Aorta (tissue), 5 donors: ENCODE measurements around the gene OSBPL8. TPM values are rescaled to one million over a fixed set of nuclear protein-coding genes. Genes with fewer than 3 reads are reported as not detected.

ENCODE experiments used
- ATAC-seq: fragments of 200-7000 bp; cut with Tn5 transposase; one replicate; pipeline ENCODE4 v1.9.1; 2022; ENCODE audit warnings: moderate library complexity; ENCODE audit not compliant: low FRiP score
- DNase-seq, 2 donors: peaks; one replicate each; pipeline ENCODE4 v3.0.0-alpha.2; 2020
- H3K27ac ChIP-seq, 2 donors: one replicate each; pipeline ENCODE4 v1.5.1; 2013; ENCODE audit warnings: low read length in 2 of 2, mild to moderate bottlenecking in 2 of 2, moderate library complexity in 2 of 2, control low read depth in 1 of 2, inconsistent platforms in 1 of 2, low read depth in 1 of 2
- H3K27me3 ChIP-seq, 2 donors: one replicate each; pipeline ENCODE4 v1.6.1; 2013; ENCODE audit warnings: control low read depth in 1 of 2, low read length in 1 of 2, mild to moderate bottlenecking in 1 of 2, moderate library complexity in 1 of 2; ENCODE audit not compliant: insufficient read depth in 2 of 2, control insufficient read depth in 1 of 2
- H3K36me3 ChIP-seq, 2 donors: one replicate each; pipeline ENCODE4 v1.6.1; 2013; ENCODE audit warnings: control low read depth in 1 of 2, low read length in 1 of 2, mild to moderate bottlenecking in 1 of 2; ENCODE audit not compliant: insufficient read depth in 2 of 2, control insufficient read depth in 1 of 2
- H3K4me1 ChIP-seq, 2 donors: one replicate each; pipeline ENCODE4 v1.6.1; 2013; ENCODE audit warnings: low read length in 2 of 2, control low read depth in 1 of 2, mild to moderate bottlenecking in 1 of 2, moderate library complexity in 1 of 2; ENCODE audit not compliant: insufficient read depth in 2 of 2, control insufficient read depth in 1 of 2
- H3K4me3 ChIP-seq, 2 donors: one replicate each; pipeline ENCODE4 v1.5.1; 2013; ENCODE audit warnings: low read length in 2 of 2, control low read depth in 1 of 2, mild to moderate bottlenecking in 1 of 2
- H3K9me3 ChIP-seq: one replicate; pipeline ENCODE4 v1.6.1; 2013; ENCODE audit warnings: mild to moderate bottlenecking, low read length; ENCODE audit not compliant: control insufficient read depth
- WGBS, 2 donors: extraction: QIAGEN DNeasy Blood & Tissue Kit; methylation state at CpG; one replicate each; pipeline ENCODE4 v1.1.7; 2013; 5-methylcytosine and 5-hydroxymethylcytosine counted together
- intact Hi-C, 2 donors: fragments of 100-400 bp; cut with DNase I; formaldehyde crosslinking; loops; one replicate each; pipeline versions ENCODE4 v1.14.2 to v1.15.0; 2022
- long read RNA-seq, 2 donors: library from polyadenylated mRNA; unstranded; transcript quantifications; one replicate each; pipeline ENCODE4 v2.0.0, GENCODE V29; 2020 to 2021
- polyA plus RNA-seq, 2 donors: library from polyadenylated mRNA; stranded (reverse); fragments of 200-250 nt; gene quantifications; one replicate each; pipeline ENCODE4 v1.2.3, GENCODE V29; 2013
- total RNA-seq, 2 donors: library from RNA; stranded (reverse); fragmentation: NEBNext Ultra II Directional; extraction: Animal tissue kit (Norgen Biotek cat#: 25700); gene quantifications; one replicate each; pipeline ENCODE4 v1.2.1, GENCODE V29; 2021
- donor health status: healthy with polysubstance abuse.
- donor health status: Bipolar disorder and iron deficiency.
- donor health status: DM: no; HTN: no; CAD: no.
- donor health status: DM: no; HTN: no; CAD: no.
- donor health status: DM: yes; HTN: yes; CAD: no.

The OSBPL8 gene
- 100 to 1,000 TPM in 1 of 2 donors, 10 to 100 TPM in 1; 77.8 to 100 TPM for total RNA-seq
- 10 to 100 TPM; 16.8 to 17.5 TPM for polyA plus RNA-seq
- long read RNA-seq, donor 1, partial matches to known transcripts, result 16 of 31 reads
- long read RNA-seq, donor 1, other reads (novel, unspliced or antisense), result 13 of 31 reads
- long read RNA-seq, donor 2, partial matches to known transcripts, result 9 of 23 reads
- long read RNA-seq, donor 2, other reads (novel, unspliced or antisense), result 13 of 23 reads

GRCh38 chr12:76559400-76560085 lies at the start of gene OSBPL8:
OSBPL8 (minus strand) TSS chr12:76559771; CDS start chr12:76487551, 72,220 bp downstream.
- intact Hi-C loops, result loop anchor here in 1 of 2 donors (10.0 kb wide), 2 partner anchors 215 to 475 kb away; partner anchors contain the start of genes BBS10 and NAP1L1
- DNase-seq, result peak; percentile 97 to 99
- 0 to 1% methylated on average over 62 to 76 of the region's 76 CpGs for WGBS, 2 donors

GRCh38 chr12:76608070-76608469 lies 48.5 kb upstream of the OSBPL8 start:
- WGBS, 2 donors, result 92 to 94% methylated on average over 11 of the region's 11 CpGs
- no peak for DNase-seq
- no peak overlapping the region for H3K4me3 ChIP-seq
- H3K36me3 ChIP-seq, result no peaks in the 10 kb centered on the region
- intact Hi-C loops, result no loop called here
- no peak for ATAC-seq
- no peak overlapping the region for H3K27ac ChIP-seq
- no peaks in the 10 kb centered on the region for H3K9me3 ChIP-seq
- no peaks in the 10 kb centered on the region for H3K27me3 ChIP-seq
- H3K4me1 ChIP-seq, result no peaks in the 10 kb centered on the region

More at GRCh38 chr12:76559400-76560085, at the start of gene OSBPL8:
- Histone ChIP-seq H3K9me3 (no peaks in the 10 kb centered on the region), H3K27ac (peak within 1 kb of the TSS; percentile 8 to 84), H3K36me3 (no peaks in the 10 kb centered on the region), H3K4me3 (peak within 1 kb of the TSS; percentile 68 to 94), H3K27me3 (no peaks in the 10 kb centered on the region), H3K4me1 (no peaks in the 10 kb centered on the region)
- peak; percentile 99 for ATAC-seq

GRCh38 chr12:76595056-76595455 lies 35.5 kb upstream of the OSBPL8 start:
- WGBS, 2 donors, result 43 to 47% methylated on average over 2 of the region's 2 CpGs
- no peak for ATAC-seq
- no peaks in the 10 kb centered on the region for H3K4me1 ChIP-seq

DNA sequence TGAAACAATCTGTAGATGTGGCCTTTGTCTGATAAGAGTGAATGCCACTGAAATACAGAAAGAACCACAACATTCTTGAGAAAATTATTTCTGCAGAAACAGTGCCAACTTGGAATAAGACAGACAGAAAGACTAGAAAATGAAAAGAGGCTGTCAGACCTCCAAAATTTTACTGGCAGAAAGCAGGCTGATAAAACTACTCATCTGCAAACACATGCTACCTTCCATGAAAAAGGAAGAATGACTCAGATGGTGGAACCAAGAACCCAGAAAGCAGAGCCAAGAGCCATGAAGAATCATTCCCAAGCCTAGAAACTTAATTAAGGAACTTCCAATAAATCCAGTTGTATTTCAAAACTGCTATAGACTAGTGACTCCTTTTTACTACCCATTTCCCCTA lies 31.9 kb upstream of the OSBPL8 start:
- Histone ChIP-seq H3K27ac (no peak overlapping the region), H3K4me3 (no peak overlapping the region), H3K9me3 (no peaks in the 10 kb centered on the region), H3K27me3 (no peaks in the 10 kb centered on the region), H3K4me1 (no peaks in the 10 kb centered on the region), H3K36me3 (no peaks in the 10 kb centered on the region)
- DNase-seq, result no peak
- intact Hi-C loops, result no loop called here
- no peak for ATAC-seq

More at GRCh38 chr12:76595056-76595455, 35.5 kb upstream of the OSBPL8 start:
- no peak overlapping the region for H3K4me3 ChIP-seq
- intact Hi-C loops, result no loop called here
- no peak for DNase-seq
- H3K27ac ChIP-seq, result no peak overlapping the region
- no peaks in the 10 kb centered on the region for H3K9me3 ChIP-seq
- H3K27me3 ChIP-seq, result no peaks in the 10 kb centered on the region
- H3K36me3 ChIP-seq, result no peaks in the 10 kb centered on the region

GRCh38 chr12:76590131-76590530 lies 30.6 kb upstream of the OSBPL8 start:
- no peaks in the 10 kb centered on the region for H3K4me1 ChIP-seq
- no peak overlapping the region for H3K4me3 ChIP-seq
- H3K27me3 ChIP-seq, result no peaks in the 10 kb centered on the region
- WGBS, 2 donors, result 70 to 75% methylated on average over 3 of the region's 3 CpGs
- intact Hi-C loops, result no loop called here
- no peaks in the 10 kb centered on the region for H3K36me3 ChIP-seq
- H3K27ac ChIP-seq, result no peak overlapping the region
- DNase-seq (no peak), ATAC-seq (no peak)
- H3K9me3 ChIP-seq, result no peaks in the 10 kb centered on the region

- no peaks in the 10 kb centered on the region for H3K27me3 ChIP-seq
- no peaks in the 10 kb centered on the region for H3K9me3 ChIP-seq
- DNase-seq, result no peak
Measured at GRCh38 chr12:76588881-76589565, 29.5 kb upstream of the OSBPL8 start.

DNA sequence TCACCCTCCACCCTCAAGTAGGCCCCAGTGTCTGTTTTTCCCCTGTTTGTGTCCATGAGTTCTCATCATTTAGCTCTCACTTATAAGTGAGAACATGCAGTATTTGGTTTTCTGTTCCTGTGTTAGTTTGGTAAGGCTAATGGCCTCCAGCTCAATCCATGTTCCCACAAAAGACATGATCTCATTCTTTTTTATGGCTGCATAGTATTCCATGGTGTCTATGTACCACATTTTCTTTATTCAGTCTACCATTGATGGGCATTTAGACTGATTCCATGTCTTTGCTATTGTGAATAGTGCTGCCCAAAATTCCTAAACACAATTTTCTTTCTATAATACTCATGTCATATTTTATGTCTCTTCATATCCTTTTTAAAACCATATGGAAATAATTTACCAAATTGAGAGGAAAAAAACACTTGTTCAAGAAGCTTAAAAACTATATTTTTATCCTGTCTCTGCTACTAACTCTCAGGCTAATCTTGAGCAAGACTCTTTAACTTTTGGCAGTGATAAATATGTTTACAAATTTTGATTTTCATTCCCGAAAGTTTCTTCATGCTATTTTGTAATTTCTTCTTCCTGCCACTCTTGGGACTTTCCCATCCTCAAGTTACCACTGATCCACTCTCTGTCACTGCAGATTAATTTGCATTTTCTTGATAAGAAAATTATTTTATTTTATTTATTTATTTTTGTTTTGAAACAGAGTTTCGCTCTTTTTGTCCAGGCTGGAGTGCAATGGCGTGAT lies 28.0 kb upstream of the OSBPL8 start:
- no peak overlapping the region for H3K27ac ChIP-seq
- intact Hi-C loops, result no loop called here
- DNase-seq (no peak), ATAC-seq (peak; percentile 11)
- H3K4me3 ChIP-seq, result no peak overlapping the region
- no peaks in the 10 kb centered on the region for H3K4me1 ChIP-seq
- WGBS, 2 donors, result 89 to 92% methylated on average over 3 of the region's 3 CpGs
- H3K27me3 ChIP-seq, result no peaks in the 10 kb centered on the region
- H3K9me3 ChIP-seq, result no peaks in the 10 kb centered on the region
- H3K36me3 ChIP-seq, result no peaks in the 10 kb centered on the region

More at GRCh38 chr12:76588881-76589565, 29.5 kb upstream of the OSBPL8 start:
- Histone ChIP-seq H3K4me3 (no peak overlapping the region), H3K4me1 (no peaks in the 10 kb centered on the region), H3K36me3 (no peaks in the 10 kb centered on the region), H3K27ac (no peak overlapping the region)
- ATAC-seq, result peak; percentile 77
- intact Hi-C loops, result no loop called here

- Histone ChIP-seq H3K9me3 (no peaks in the 10 kb centered on the region), H3K36me3 (no peaks in the 10 kb centered on the region), H3K27me3 (no peaks in the 10 kb centered on the region), H3K27ac (no peak overlapping the region), H3K4me3 (no peak overlapping the region), H3K4me1 (no peaks in the 10 kb centered on the region)
- DNase-seq, result no peak
- peak; percentile 62 for ATAC-seq
- intact Hi-C loops, result no loop called here
- 65 to 78% methylated on average over 3 of the region's 3 CpGs for WGBS, 2 donors
Measured at GRCh38 chr12:76586764-76587395, 27.3 kb upstream of the OSBPL8 start.
